Coronary artery (tissue), 2 donors: ENCODE data around the gene GALNT1.

Source experiments
- DNase-seq: peaks from one replicate; pipeline ENCODE4 v3.0.0-alpha.2; 2017; ENCODE audit warnings: low spot score
- H3K27ac ChIP-seq, 2 donors: fragments of 200-600 bp; sonication (generic); one replicate each; pipeline ENCODE4 v1.5.1; 2016 to 2019
- H3K4me3 ChIP-seq: fragments of 200-600 bp; sonication (generic); 2 replicates; pipeline ENCODE4 v1.5.1; 2016; ENCODE audit warnings: mild to moderate bottlenecking, moderate library complexity
- CTCF ChIP-seq: fragments of 200-600 bp; sonication (generic); IDR thresholded peaks from one replicate; pipeline ENCODE4 v1.5.1; 2019; ENCODE audit warnings: antibody characterized with exemption

The GALNT1 gene

GRCh38 chr18:35745814-35746213, 164.3 kb downstream of the GALNT1 start:
- DNase-seq: no peak
- H3K27ac ChIP-seq: no peak overlapping the region
- H3K4me3 ChIP-seq: no peak overlapping the region
- no peak for TF ChIP-seq CTCF

GRCh38 chr18:35746826-35747339, 165.3 kb downstream of the GALNT1 start:
- Histone ChIP-seq H3K4me3 (no peak overlapping the region), H3K27ac (no peak overlapping the region)
- no peak for DNase-seq
- TF ChIP-seq CTCF: no peak

GRCh38 chr18:35747894-35748472, 166.4 kb downstream of the GALNT1 start:
- Histone ChIP-seq H3K27ac (no peak overlapping the region), H3K4me3 (no peak overlapping the region)
- TF ChIP-seq CTCF: no peak
- no peak for DNase-seq

GRCh38 chr18:35749701-35750100, 168.2 kb downstream of the GALNT1 start:
- Histone ChIP-seq H3K27ac (no peak overlapping the region), H3K4me3 (no peak overlapping the region)
- no peak for TF ChIP-seq CTCF
- DNase-seq: no peak

GRCh38 chr18:35750929-35751328, 169.4 kb downstream of the GALNT1 start:
- no peak for TF ChIP-seq CTCF
- Histone ChIP-seq H3K27ac (no peak overlapping the region), H3K4me3 (no peak overlapping the region)
- no peak for DNase-seq

GRCh38 chr18:35753306-35753910, 171.9 kb downstream of the GALNT1 start:
- Histone ChIP-seq H3K27ac (no peak overlapping the region), H3K4me3 (no peak overlapping the region)
- TF ChIP-seq CTCF: no peak
- DNase-seq: no peak

- no peak for TF ChIP-seq CTCF
- Histone ChIP-seq H3K27ac (no peak overlapping the region), H3K4me3 (no peak overlapping the region)
- no peak for DNase-seq
These were observed 172.9 kb downstream of the GALNT1 start for GRCh38 chr18:35754464-35754863.
